GM18511 (cell line): ENCODE results near the gene GBX2.

Experiments used
- ATAC-seq: cut with Tn5 transposase; IDR thresholded peaks from one replicate; pipeline ENCODE4 v1.9.1; 2021; ENCODE audit warnings: mild to moderate bottlenecking, moderate library complexity; ENCODE audit not compliant: unreplicated experiment

Gene GBX2

GRCh38 chr2:236184701-236185100 lies 16.5 kb upstream of the GBX2 start:
- no peak for ATAC-seq

GRCh38 chr2:236180831-236181453 lies 12.8 kb upstream of the GBX2 start:
- no peak for ATAC-seq

- no peak for ATAC-seq
These were observed 12.1 kb upstream of the GBX2 start for GRCh38 chr2:236180076-236180816.

GRCh38 chr2:236179236-236180075 lies 11.3 kb upstream of the GBX2 start:
- ATAC-seq = no peak

GRCh38 chr2:236178890-236179235 lies 10.7 kb upstream of the GBX2 start:
- ATAC-seq = no peak

- ATAC-seq = no peak
These were observed 10.0 kb upstream of the GBX2 start for GRCh38 chr2:236177967-236178889.

- no peak for ATAC-seq
These were observed 9.4 kb upstream of the GBX2 start for GRCh38 chr2:236177604-236177966.

- no peak for ATAC-seq
These were observed 8.8 kb upstream of the GBX2 start for GRCh38 chr2:236176951-236177350.

- no peak for ATAC-seq
These were observed 8.2 kb upstream of the GBX2 start for GRCh38 chr2:236176417-236176816.

- ATAC-seq = no peak
These were observed 7.5 kb upstream of the GBX2 start for GRCh38 chr2:236175548-236176150.

GRCh38 chr2:236173729-236174607 lies 5.8 kb upstream of the GBX2 start:
- ATAC-seq = no peak

GRCh38 chr2:236173036-236173728 lies 5.0 kb upstream of the GBX2 start:
- no peak for ATAC-seq

GRCh38 chr2:236172255-236173035 lies 4.3 kb upstream of the GBX2 start:
- no peak for ATAC-seq

- ATAC-seq = no peak
These were observed 3.6 kb upstream of the GBX2 start for GRCh38 chr2:236171680-236172254.

- no peak for ATAC-seq
These were observed 3.0 kb upstream of the GBX2 start for GRCh38 chr2:236171181-236171679.

- no peak for ATAC-seq
These were observed 2.5 kb upstream of the GBX2 start for GRCh38 chr2:236170590-236171165.
